Measurements from ENCODE around the gene CST3.

DNA sequence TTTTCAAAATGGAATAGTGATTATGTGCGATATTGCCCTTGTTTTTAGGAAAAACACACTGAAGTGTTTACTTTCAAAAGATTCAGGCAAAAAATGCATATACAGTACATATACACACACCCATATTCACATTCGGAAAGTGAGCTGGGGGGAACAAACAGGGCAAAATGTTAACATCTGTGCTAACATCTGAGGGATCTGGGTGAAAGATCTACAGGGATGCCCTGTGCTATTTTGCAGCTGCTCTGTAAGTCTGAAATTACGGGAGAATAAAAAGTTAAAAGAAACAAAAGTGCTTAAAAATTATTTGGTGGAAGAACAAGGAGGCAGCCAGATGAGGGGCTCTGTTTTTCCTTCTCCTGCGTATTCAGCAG is 860 bp downstream of the CST3 start:
- TF ChIP-seq CTCF (IDR thresholded peaks at IDR 0.05) (no peak), POLR2A (IDR thresholded peaks at IDR 0.05) (no peak), POLR2AphosphoS5 (IDR thresholded peaks at IDR 0.05) (no peak), EP300 (IDR thresholded peaks at IDR 0.05) (no peak)

Measured in gastroesophageal sphincter (tissue), 3 donors.